SKM-1 (cell line): ENCODE measurements around the gene TRAK1.
"Not testable (repeated sequence)": the region's sequence is repeated elsewhere in the genome, so short reads cannot be mapped to it uniquely, and the experiment has no call there.

Experiments used
- DNase-seq: peaks from one replicate; lab custom pipeline; 2025; ENCODE audit not compliant: unreplicated experiment; lab: John Stamatoyannopoulos, UW

Gene TRAK1, protein sequence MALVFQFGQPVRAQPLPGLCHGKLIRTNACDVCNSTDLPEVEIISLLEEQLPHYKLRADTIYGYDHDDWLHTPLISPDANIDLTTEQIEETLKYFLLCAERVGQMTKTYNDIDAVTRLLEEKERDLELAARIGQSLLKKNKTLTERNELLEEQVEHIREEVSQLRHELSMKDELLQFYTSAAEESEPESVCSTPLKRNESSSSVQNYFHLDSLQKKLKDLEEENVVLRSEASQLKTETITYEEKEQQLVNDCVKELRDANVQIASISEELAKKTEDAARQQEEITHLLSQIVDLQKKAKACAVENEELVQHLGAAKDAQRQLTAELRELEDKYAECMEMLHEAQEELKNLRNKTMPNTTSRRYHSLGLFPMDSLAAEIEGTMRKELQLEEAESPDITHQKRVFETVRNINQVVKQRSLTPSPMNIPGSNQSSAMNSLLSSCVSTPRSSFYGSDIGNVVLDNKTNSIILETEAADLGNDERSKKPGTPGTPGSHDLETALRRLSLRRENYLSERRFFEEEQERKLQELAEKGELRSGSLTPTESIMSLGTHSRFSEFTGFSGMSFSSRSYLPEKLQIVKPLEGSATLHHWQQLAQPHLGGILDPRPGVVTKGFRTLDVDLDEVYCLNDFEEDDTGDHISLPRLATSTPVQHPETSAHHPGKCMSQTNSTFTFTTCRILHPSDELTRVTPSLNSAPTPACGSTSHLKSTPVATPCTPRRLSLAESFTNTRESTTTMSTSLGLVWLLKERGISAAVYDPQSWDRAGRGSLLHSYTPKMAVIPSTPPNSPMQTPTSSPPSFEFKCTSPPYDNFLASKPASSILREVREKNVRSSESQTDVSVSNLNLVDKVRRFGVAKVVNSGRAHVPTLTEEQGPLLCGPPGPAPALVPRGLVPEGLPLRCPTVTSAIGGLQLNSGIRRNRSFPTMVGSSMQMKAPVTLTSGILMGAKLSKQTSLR

DNA sequence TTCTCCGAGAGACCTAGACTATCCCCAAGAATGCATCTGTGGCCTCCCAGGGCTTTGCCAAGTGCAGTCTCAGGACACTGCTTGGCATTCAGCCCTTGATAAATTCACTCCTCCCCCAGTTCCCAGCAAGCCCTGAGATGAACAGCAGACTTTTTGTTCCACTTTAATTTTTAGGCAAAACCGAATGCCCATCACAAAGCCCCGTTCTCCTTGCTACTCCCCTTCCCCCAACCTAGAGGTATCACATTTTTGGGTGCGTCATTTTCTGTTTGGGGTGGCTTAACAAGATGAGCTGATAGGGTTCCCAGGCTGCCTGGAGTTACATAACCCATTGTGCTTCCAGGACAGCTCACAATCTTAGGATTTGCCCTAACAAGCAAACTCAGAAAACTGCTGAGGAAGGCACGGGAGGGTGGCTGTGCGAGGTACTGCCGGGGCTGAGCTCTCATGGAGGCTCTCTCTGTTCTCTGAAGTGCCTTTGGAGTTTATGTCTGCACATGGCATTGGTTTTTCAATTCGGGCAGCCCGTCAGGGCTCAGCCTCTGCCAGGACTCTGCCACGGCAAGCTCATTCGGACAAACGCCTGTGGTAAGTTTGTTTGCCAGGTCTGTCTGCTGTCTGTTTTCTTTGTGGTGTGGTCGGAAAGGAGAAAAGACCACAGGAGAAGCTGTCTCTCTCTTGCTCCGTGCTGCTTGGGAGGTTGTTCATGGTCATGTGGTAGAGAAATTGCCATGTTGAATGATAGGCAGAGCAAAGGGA, at the start of gene TRAK1:
Gene TRAK1 (plus strand): TSS at position 385 of the 759 bp plus-strand sequence. CDS start 113 bp downstream, at position 498.
- no peak for DNase-seq

DNA sequence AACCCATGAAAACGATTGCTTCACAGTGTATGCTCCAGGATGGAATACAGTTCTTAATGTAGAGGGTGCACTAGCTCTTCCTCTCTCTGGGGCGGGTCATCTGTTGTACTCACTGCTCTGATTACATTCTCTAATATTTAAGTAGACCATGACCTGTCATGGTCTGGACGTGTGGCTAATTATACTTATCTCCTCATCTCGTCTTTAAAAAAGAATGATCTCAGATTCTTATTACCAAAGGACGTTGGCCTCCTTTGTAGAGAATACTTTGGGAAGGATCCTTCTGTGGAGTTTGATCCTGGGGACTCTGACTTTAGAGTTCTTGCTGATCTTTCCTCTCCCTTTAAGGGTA, 48.4 kb upstream of the TRAK1 start:
- no peak for DNase-seq

DNA sequence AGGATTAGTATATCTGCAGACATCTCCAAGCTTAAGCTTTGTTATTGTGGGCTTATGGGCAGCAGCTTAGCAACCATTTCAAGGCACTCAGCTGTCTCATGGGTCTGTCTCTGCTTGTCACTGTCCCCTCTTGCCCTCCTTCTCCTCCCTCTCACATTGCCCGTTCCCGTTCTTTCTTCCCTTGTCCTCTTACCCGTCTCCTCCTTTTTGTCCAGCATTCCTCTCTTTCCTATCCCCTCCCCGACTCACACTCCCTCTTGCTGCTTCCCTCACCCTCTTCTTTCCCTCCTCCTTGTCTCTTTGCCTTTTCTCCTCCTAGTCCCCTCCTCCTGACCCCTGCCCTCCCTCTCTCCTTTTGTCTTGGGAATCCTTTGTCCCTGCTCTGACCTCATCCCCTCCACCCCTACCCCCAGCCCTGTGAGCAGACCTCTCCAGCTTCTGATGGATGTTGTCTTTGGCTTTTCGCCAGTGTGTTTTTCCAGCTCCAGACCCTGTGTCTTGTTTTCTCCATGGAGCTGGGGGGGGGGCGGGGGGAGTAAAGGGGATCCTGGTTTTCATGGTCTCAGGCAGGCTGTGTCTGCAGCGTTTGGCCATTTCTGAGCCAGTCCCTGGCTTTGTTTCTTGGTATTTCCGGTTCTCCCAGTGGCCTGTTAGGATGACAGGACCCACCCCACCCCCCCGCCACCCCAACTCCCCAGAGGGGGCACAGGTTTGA, 47.9 kb upstream of the TRAK1 start:
- no peak for DNase-seq

DNA sequence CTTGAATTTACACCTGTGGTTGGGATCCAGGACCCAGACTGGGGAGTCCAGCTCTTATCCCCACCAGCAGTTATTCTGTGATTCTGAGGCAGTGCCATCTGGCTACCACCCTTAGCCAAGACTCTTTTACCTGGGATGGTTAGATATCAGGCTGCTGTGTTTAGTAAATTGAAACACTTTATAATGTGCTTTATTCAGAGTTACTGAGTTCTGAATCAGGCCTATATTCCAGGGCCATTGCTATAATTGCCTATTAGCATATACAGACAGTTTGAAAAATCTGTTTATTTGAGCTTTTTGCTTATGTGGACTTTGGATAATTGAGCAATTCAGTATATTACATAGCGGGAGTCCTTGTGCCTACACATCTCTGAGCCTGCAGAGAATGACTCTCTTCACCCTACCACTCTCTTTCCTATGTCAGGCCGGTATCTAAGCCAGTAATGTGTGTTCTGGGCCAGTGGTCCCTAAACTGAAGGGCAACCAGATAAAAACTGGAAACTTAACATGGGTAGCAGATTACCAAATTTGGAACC, 45.4 kb upstream of the TRAK1 start:
- DNase-seq: no peak

DNA sequence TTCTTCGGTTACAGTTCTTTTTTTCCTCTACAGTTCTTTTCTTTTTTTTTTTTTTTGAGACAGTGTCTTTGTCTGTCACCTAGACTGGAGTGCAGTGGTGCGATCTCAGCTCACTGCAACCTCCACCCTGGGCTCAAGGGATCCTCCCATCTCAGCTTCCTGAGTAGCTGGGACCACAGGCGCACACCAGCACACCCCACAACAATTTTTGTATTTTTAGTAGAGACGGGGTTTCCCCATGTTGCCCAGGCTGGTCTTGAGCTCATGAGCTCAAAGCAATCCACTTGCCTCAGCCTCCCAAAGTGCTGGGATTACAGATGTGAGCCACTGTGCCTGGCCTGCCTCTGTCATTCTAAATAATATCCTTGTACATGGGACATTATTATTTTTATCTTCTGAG, 42.6 kb upstream of the TRAK1 start:
- not testable (repeated sequence) for DNase-seq

DNA sequence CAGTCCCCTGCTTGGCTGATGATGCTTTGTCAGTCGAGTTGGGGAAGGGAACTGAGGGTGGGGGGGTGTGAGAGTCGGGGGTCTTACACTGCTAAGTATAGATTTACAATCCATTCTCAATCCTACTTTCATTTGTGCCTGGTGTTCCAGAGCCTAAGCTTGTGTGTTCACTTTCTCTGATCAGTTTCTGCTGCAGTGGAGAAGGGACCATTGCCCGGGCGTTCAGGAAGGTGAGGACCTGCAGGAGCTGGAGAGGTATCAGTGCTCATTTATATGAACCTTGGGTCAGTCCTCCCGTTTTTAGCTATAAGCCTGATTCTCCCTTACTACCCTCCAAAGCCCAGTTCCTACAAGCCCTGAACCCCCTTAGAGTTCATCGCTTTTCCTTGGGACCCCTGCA, 41.0 kb upstream of the TRAK1 start:
- no peak for DNase-seq

DNA sequence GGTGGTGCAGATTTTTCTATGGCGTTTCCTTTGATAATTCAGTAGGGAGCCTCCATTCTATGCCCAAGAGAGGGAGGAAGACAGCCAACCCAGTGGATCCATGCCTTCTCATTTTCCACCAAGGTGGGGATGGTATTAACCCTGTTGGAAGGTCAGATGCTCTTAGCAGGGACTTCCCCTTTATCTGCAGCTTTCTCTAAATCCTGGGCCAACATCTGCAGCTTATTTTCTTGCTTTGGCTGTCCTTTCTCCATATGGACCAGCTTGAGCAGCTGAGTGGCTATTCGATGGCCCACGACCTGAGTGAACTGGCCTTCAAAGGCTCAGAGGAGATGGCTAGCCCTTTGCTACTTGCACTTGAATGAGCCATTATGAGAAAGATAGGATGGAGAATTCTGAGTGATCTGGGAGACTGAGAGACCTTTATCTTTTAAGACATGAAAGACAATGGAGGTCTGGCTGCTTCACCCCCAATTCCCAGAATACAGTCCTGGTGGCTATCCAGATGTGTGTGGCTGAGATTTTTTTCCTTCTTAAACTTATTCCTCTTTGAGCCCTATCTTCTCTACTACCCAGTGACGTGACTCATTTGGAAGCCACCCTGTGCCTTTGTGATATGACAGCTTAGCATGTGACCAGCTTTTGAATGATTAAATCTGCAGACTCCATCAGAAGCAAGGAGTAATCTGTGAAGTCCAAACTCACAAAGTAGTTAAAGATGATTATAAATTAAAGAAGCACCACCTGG, 39.6 kb upstream of the TRAK1 start:
- DNase-seq: no peak

DNA sequence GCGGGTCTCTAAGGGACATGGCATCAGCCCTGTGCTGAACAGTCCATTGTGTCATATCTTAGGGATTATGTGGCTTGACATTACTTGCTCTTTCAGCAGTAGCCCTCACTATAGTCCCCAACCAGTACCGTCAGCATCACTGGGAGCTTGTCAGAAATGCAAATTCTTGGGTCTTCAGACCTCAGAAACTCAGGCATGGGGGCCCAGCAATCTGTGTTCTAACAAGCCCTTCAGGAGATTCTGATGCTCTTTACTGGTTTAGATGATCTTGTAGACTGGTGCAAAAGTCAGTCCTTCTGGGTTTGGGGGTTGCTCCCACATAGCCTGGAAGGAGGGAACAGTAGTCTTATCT, 39.0 kb upstream of the TRAK1 start:
- DNase-seq: no peak

DNA sequence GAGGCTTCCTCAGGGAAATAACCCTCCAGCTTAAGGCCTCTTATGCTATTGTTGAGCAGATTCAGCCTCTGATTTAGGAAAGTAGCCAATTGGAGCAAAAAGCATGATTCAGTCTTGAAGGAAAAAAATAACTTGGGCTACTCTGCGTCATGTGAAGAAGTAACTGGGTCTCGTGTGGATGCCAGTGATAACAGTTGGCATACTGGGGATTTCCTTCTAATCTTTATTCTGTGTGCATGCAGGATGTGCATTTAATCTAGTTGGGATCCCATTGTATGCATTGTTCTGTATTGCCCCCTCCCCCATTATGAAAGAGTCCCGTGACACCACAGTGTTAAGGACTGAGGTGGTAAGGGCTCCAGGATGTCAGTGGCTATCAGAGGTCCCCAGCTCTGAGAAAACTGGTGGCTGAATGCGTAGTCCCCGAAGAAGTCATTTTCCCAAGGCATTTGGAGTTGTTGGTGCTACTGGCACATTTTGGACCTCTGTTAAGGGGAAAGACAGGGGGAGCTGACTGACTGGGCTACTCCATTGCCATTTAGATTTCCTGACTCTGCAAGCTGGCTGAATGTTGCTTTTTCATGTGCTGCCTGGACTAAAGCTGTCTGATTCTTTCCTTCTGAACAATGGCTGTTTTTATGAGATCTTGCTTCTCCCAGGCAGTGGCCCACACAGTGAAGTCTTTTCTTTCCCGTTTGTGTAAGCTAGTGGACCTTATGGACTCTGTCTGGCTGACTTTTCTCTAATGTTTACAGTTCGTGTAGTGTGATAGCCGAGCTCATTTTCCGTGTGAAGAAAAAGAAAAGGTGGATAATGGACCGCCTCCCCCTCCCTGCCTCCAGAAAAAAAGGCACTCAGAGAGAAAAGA, 38.4 kb upstream of the TRAK1 start:
- DNase-seq: no peak

DNA sequence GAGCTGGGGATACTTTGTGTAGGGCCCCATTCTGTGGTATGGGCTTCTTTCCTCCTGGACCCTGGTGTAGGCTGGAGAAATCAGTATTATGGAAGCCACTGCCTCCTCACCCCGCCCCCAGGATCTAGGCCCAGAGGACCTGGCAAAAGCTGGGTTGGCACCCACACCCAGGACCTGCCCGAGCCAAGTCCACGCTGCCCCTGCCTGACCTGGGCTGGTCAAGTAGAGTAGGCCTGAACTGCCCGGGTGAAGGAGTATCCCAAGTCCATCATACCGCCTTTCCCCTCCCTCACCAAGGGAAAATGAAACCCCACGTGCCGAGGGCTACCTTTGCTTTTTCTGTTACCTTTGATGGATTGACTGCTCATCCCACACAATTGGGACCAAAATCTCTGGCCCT, 37.7 kb upstream of the TRAK1 start:
- DNase-seq: no peak

DNA sequence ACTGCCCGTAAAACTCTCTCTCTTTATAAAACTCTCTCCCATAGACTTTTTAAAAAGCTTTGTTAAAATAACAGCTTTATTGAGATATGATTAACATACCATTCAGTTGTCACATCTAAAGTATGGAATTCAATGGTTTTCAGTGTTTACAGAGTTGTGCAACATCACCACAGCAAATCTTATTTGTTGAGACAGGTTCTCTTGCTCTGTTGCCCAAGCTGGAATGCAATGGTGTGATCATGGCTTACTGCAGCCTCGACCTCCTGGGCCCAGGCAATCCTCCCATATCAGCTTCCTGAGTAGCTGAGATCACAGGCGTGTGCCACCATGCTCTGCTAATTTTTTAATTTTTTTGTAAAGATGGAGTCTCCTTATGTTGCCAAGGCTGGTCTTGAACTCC, 35.9 kb upstream of the TRAK1 start:
- DNase-seq: no peak

DNA sequence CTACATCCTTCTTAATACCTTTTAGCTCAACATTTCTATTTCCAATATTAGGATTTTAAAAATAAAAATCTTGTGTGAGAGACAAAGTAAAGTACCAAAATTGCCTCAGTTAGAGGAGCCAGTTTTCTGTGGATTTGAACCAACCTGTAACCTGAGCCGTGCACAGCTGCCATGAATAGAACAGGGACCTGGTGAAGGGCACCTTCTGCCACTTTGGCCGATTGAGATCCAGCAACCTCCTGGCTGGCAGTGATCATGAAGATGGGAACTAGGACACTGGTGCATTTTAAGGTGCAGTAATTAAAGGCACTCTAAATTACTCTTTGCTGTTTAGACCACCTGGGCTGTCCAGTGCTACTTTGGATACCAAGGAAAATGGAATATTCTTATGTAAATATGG, 34.3 kb upstream of the TRAK1 start:
- no peak for DNase-seq

DNA sequence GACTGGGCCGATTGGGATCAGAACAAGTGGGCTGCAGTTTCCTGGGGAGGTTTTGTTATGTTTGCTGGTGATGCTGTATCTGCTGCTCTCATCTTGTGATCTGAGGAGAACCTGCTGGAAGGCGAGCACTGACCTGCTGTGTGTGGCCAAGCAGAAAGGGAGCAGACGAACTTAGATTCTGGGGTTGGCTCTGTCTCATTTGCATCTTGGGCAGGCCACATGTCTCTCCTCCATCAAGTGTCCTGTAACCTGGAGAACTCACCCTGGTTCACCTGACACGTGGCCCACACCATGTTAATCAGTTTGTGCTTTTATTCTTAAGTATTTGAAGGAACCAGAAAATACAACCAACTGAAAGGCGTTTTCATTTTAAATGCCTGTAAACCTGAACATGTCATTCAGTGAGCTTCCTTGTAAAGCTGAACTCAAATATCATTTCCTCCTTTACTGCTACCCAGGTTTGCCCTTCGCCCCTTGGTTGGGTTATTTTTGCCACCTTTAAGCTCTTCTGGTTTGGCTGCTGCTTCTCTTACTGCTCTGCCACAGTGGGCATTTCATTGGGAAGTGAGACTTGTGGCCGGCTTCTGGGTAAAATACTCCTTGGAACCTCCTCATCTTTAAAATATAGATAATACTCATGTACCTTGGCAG, 33.5 kb upstream of the TRAK1 start:
- DNase-seq: no peak

DNA sequence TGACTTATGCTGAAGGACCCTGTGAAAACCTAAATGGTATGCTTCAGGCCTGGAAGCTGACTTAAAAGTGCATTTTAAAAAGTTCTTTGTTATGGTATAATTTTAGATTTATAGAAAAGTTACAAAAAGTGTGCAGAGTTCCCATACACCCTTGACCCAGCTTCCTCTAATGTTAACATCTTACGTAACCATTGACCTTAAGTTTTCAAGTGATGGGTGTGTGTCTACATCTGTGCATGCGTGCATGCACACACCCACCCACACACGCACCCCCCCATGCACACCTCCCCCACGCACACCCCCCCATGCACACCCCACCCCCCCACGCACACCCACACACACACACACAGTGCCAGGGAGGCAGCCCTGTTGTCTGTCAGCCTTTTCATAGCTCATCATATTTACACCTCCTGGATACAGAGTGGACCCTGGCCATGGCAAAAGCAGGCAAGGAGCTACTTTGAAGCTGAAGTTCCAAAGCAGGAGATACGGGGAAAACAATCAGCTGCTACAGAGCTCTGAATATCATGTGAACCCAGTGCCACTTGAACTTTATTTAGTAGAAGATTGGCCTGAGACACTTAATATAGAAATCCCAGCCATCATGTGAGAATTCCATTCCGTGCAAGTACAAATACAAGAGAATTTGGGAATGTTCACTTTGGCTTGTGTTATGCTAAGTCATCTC, 30.0 kb upstream of the TRAK1 start:
- peak; percentile 33 for DNase-seq

DNA sequence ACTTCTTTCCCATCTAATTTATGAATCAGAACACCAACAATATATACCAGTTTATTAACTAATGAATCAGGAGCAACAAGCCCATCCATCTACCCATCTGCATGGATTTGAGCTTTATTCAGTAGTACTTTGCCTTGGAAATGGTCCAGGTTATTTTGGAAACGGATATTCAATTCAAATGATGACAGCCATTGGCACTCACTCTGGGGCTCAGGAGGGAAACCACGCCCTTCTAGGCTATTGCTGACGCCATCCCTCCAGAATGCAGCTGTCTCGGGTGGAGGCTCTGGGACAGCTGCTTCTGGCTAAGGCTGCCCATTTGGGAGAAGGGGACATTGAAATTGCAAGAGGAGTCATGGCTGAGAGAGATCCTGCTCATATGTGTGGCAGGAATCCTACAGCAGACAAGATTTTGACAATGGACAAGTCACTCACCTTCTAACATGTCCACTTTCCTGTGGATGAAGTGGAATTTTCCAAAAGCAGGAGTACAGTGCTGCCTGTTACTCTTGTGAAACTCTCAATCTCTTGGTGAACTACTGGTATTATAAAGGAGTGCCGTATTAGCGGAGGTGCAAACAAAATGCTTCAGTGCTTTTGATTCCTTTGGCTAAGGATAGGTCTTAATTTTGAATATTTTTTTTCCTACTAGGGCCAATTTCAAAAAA, 29.3 kb upstream of the TRAK1 start:
- no peak for DNase-seq

DNA sequence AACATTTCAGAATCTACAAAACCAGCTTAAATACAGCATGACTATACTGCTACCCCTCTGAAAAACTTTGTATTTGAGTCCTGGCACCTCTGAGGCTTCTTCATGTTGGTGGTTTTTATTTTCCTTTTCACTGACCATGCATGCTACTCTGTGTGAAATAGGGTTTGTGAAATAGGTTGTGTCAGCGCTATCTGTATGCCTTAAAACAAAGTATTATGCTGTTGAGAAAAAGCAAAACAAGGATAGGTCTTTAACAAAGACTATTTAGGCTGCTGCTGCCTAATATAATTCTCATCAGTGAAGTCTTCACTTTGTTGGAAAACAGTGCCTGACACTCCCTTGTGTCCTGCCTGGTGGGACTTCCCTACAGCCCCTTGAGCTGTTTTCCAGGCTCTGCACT, 28.7 kb upstream of the TRAK1 start:
- no peak for DNase-seq

DNA sequence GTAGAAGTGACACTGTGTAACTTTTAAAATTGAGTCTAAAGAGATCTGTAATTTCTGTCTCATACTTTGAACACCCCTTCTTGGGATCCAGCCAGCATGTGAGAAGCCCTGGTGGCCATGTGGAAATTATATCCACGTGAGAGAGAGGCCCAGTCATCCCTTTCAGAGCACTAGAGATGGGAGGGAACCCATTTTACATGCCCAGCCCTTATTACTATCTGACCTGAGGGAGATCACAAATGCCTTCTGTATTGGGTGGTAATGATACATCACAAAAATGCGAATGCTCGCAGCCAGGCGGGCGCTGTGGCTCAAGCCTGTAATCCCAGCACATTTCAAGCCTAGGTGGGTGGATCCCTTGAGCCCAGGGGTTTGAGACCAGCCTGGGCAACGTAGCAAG, 27.3 kb upstream of the TRAK1 start:
- DNase-seq: no peak
